COLO829 (cell line): Measurements from ENCODE around the gene SLF2.

Source experiments
- DNase-seq: peaks from one replicate; pipeline ENCODE4 v3.0.0; 2012; ENCODE audit warnings: low spot score

The SLF2 gene

DNA sequence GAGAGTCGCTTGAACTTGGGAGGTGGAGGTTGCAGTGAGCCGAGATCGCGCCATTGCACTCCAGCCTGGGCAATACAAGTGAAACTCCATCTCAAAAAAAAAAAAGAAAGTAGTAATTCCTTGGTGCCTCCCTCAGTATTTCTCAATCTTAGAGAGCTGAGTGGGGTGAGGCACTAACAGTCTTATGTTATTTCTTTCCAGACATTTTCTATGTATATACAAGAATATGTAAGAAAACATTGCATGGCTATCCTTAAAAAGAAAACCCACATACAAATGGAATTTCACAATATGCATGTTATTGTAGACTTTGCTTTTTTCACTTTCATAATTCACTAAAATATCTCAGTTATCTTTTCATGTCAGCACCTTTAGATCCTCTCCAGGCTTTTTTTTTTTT lies 13.6 kb upstream of the SLF2 start:
- DNase-seq = no peak

DNA sequence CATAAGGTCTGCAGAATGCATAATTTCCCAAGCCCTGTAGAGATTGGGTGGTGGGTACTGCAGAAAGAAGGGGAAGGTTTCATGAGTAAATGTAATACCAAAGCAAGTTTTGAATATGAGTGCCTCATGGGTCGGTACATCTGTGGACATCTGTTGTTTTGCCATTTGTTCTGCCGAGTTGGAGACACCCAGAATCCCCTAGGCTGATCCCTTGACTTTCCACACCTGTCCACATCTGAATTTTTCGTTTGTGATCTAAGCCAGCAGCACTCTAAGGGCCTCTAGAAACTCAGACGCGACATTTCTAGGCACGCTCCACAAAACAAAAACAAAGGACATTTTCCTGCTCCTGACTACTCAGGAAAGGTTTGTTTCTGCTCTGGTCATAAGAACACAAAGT lies 11.7 kb upstream of the SLF2 start:
- DNase-seq = no peak

DNA sequence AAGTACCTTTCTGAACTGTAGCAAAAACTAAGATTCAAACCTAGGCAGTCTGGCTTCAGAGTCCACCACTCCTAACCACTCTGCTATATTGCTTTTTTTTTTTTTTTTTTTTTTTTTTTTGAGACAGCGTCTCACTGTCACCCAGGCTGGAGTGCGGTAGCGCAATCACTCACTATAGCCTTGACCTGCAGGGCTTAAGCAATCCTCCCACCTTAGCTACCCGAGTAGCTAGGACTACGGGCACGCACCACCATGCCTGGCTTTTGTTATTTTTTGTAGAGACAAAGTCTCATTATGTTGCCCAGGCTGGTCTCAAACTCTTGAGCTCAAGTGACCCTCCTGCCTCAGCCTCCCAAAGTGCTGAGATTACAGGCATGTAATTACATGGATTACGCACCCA lies 10.1 kb upstream of the SLF2 start:
- DNase-seq = no peak

GRCh38 chr10:100904917-100905316 lies 7.8 kb upstream of the SLF2 start:
- no peak for DNase-seq

GRCh38 chr10:100907175-100907574 lies 5.6 kb upstream of the SLF2 start:
- no peak for DNase-seq

GRCh38 chr10:100907773-100908363 lies 4.9 kb upstream of the SLF2 start:
- DNase-seq = no peak

GRCh38 chr10:100908378-100908777 lies 4.4 kb upstream of the SLF2 start:
- DNase-seq = no peak

GRCh38 chr10:100909501-100910263 lies 3.1 kb upstream of the SLF2 start:
- DNase-seq = no peak

- no peak for DNase-seq
These were observed 1.3 kb upstream of the SLF2 start for GRCh38 chr10:100911472-100911871.

DNA sequence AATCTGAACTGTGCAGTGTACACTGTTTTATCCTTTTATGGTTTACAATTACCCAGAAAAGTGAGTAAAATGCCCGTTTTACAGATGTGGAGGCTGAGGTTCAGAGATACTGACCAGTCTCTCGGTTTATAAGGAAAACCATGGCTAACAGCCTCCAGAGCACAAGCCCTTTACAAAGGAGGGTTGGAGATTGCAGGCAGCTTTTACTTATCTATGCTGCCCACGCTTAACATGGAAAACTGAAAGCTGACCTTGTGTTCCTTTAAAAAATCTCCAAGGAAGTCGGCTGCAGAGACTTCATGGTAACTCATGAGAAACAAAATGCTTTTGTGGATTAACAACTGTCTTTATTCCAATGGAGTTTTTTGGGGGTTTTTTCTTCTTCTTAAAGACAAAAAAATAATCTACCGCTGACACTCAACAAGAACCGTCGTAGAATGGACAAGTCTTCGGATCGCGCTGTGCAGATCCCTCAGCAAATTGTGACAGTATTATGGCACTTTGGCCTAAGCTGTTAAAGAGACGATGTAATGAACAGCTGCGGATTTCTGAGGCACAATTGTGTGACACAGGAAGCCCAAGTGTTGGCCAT lies 654 bp upstream of the SLF2 start:
- peak; percentile 59 for DNase-seq

DNA sequence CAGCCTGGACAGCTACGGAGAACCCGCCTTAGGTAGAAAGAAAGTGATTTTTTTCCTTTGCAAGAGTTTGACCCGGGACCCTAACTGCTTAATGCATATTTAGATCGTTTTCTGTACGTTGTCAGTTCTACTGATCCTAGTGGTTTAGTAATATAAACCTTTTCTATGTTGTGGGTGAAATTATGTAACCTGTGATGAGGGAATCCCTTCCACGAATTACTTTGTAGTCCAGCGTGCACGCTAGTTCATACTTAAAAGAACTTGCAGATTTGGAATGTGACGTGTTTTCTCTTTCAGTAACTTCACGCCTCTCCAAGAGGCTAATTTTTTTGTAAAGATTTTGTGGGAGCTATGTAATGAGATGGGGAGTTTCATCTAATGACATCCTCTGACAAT lies 705 bp downstream of the SLF2 start:
- DNase-seq = no peak

GRCh38 chr10:100917071-100917470 lies 4.3 kb downstream of the SLF2 start:
- no peak for DNase-seq

GRCh38 chr10:100923580-100923979 lies 10.8 kb downstream of the SLF2 start:
- no peak for DNase-seq

DNA sequence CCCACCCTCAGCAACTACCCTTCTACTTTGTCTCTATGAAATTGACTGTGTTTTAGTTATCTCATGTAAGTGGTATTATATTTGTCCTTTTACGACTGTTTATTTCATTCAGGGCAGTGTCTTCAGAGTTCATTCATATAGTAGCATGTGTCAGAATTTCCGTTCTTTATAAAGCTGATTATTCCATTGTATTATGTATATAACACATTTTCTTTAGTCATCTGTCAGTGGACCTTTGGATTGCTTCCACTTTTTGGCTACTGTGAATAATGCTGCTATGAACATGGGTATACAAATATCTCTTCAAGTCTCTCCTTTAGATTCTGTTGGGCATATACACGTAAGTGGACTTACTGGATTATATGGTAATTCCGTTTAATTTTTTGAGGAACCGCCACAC lies 14.5 kb downstream of the SLF2 start:
- no peak for DNase-seq

DNA sequence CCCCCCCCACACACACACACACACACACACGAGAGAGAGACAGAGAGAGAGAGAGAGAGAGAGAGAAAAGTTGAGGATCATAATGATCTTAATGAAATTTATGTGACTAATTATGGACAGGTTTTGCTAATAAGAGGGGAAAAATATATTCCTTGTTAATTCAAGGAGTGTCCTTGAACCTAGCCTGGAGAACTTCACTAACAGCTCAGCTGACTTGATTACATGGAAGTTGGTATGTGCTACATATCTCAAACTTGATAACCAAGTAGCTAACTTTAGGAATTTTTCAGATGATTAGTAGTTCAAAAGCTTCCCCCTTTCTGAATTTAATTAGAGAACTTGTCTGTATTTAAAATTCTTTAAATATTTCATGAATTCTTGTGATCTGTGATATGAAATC lies 15.3 kb downstream of the SLF2 start:
- no peak for DNase-seq

- no peak for DNase-seq
These were observed 17.6 kb downstream of the SLF2 start for GRCh38 chr10:100930368-100930767.

DNA sequence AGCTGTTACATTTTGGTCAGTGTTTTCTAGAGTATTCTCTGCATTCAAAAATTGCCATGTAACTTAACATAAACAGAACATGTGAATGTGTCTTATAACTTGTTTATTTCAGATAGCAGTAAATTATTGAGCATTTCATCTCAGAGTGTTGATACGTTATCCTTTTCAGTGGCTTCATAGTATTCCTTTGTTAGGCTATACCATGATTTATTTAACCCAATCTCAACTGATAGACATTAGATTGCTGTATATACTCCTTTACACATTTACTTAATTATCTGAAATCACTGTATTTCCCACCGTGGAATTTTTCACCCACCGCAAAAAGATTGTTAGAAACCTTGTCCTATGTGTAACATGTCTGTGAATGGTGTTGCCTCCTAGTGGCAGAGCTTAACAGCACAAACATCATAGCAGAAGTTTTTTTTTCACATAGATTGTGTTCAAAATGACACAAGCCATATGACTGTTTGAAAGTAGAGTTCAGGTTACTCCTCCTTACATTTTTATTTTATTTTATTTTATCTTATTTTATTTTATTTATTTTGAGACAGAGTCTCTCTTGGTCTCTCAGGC lies 21.4 kb downstream of the SLF2 start:
- no peak for DNase-seq

DNA sequence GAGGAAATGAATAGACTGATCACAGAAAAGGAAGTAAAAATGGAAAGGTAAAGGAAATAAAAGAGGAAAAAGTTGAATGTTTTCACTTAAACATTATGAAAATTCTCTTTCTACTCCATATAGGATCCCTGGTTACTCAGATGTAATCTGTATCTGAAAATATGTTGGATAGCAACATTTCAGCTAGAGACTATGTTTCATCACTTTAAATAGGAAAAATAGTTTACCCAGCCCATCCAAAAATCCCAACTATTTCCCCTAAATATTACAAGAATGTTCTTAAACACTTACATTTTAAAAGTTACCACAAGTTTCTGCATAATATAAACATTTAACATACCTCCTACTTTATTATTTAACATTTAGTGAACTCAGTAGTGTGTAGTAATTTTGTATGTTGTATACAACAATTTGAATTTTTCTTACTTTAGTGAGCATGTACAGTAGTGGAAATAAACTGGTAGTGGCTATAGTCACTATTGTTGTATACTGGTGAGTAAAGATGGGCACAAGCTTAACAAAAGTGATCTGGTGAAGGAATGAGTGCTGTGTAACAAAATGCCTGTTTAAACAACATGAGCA lies 27.1 kb downstream of the SLF2 start:
- DNase-seq = no peak

- no peak for DNase-seq
These were observed 29.5 kb downstream of the SLF2 start for GRCh38 chr10:100942229-100942628.

GRCh38 chr10:100943508-100943907 lies 30.7 kb downstream of the SLF2 start:
- DNase-seq = no peak

DNA sequence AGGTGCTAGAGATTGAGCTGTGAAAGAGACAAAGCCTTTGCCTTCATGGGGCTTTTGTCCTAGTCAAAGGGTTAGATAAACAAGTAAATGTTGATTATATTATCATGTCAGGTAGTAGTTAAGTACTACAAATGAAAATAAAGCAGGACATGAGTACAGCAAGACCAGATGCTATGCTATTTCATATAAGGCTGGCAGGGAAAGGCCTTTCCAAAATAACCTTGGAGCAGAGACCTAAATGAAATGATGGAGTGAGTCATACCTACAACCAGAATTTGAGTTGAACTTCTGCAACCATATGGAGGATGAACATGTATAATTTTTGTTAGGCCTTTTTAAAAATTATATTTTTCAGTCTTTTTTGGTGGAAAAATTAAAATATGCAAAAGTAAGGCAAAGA lies 33.0 kb downstream of the SLF2 start:
- no peak for DNase-seq

DNA sequence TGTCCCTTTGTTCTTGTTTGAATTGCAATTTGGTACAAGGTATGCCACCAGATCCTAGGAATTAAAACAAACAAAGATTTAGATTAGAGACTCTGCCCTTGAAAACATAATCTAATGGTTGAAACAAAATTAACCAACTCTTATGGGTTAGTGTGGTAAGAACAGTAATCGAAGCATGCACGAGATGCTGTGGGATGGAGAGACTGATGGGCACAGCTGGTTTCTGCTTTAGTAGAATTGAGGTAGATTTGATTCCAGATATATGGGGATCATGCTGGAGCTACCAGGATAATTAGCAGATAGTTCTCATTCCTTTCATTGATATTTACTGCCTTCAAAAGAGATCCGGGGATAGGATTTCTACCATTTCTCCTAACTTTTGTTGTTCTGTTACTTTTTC lies 36.2 kb downstream of the SLF2 start:
- no peak for DNase-seq

- no peak for DNase-seq
These were observed 47.5 kb downstream of the SLF2 start for GRCh38 chr10:100960251-100960650.
